Glomerular visceral epithelial cell (primary cell): ENCODE results near the gene ZYX.
"Not testable (repeated sequence)": the region's sequence is repeated elsewhere in the genome, so short reads cannot be mapped to it uniquely, and the experiment has no call there.

ENCODE experiments used
- DNase-seq: peaks from one replicate; pipeline ENCODE4 v3.0.0-alpha.2; 2016; ENCODE audit errors: extremely low spot score

The ZYX gene

DNA sequence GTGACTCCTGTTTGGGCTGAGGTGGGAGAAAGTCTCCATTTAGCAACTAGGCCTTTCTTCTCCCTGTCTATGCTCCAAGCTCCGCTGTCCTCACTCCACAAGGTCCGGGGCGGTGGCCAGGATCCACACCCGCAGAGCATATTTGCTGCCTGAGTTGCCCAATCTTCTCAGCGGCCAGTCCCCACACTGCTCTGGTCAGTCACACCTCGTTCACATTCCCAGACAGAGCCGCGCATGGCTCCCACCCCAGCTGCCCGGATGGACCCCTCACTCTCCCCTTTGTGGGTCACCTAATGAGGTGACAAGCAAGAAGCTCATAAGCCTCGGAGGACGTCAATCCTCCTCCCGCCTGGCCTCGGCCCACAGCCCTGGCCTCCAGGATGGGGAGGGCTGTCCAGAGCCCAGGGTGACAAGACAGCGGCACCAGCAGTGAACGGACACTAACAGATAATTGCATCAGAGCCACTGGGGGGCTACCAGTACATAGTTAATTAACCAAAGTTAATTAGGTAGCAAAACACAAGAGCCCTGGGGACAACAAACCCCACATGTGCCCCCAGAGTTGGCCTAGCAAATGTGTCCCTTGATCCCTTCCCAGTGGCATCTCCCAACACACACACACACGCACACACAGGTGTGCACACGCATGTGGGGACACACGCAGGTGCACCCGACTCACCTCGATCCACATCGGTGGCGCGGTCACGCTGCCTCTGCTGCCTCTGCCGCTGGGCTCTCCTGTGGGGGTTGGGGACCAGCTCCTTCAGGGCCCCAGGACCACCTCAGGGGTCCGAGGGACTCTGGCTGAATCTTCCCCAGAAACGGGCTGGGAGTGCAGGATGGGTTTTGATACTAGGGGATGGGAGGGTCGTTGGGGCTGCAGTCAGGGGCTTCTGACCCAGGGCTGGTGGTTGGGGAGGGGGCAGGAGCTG lies 15.7 kb downstream of the ZYX start:
- no peak for DNase-seq

- no peak for DNase-seq
Measured at GRCh38 chr7:143397710-143398530, 16.8 kb downstream of the ZYX start.

DNA sequence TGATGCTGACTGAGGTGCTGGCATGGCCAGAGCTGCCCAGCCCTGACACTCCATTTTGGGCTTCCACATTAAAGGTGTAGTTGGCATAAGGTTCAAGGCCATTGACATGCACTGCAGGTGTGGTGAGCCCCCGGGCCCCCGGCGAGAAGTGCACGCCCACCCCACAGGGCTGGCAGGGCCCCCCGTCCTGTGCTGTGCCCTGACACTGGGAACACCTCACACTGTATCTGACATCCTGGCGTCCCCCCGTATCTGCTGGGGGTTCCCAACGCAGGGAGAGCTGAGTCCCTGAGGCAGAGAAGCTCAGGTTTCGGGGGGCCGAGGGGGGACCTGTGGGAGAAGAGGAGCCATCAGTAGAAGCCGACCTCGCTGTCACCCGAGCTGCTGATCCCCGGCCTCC lies 17.5 kb downstream of the ZYX start:
- DNase-seq: no peak

DNA sequence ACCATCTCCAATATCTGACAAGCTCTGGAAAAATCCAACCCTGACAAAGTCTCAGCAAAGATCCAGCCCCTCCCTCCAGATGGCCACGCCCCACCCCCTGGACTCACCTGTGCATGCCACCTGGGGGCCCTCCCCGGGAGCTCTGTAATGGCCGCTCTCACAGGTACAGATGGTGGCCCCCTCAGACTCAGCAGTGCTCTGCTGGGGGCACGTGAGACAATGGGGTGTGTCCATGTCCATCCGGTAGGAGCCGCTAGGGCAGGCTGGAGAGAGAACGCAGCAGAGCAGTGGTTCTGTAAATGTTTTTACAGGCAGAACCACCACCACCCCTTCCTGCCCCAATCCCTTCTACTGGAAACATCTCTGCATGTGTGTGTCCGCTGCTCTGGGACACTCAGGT lies 18.0 kb downstream of the ZYX start:
- DNase-seq: no peak

GRCh38 chr7:143399642-143400041 lies 18.5 kb downstream of the ZYX start:
- DNase-seq: no peak

DNA sequence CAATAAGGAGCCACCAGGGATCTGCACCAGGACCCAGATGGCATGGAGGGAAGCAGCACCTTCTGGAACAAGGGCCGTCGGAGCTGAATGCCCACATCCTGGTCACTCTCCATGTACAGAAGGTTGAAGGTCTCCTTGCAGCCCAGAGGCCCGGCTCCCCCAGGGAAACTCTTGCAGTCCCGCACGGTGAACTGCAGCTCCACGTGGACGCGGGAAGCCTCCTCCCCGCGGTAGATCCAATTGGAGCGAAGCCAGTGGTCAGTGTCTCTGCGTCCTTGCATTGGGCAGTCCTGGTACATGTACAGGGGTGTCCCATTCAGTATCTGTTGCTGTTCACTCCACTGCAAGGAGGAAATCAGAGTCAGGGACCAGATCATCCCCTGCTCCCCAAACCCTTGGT lies 20.1 kb downstream of the ZYX start:
- no peak for DNase-seq

DNA sequence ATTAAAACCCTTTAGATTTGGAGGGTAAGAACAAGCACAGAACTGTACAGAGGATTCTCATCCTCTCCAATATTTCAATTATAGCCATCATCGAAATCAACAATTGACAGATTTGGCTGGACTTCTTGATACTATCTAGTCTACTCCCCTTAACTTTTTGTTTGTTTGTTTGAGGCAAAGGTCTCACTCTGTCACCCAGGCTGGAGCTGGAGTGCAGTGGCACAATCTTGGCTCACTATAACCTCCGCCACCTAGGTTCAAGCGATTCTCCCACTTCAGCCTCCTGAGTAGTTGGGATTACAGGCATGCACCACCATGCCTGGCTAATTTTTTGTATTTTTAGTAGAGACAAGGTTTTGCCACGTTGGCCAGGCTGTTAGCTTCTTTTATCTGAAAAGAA lies 21.1 kb downstream of the ZYX start:
- DNase-seq: not testable (repeated sequence)

DNA sequence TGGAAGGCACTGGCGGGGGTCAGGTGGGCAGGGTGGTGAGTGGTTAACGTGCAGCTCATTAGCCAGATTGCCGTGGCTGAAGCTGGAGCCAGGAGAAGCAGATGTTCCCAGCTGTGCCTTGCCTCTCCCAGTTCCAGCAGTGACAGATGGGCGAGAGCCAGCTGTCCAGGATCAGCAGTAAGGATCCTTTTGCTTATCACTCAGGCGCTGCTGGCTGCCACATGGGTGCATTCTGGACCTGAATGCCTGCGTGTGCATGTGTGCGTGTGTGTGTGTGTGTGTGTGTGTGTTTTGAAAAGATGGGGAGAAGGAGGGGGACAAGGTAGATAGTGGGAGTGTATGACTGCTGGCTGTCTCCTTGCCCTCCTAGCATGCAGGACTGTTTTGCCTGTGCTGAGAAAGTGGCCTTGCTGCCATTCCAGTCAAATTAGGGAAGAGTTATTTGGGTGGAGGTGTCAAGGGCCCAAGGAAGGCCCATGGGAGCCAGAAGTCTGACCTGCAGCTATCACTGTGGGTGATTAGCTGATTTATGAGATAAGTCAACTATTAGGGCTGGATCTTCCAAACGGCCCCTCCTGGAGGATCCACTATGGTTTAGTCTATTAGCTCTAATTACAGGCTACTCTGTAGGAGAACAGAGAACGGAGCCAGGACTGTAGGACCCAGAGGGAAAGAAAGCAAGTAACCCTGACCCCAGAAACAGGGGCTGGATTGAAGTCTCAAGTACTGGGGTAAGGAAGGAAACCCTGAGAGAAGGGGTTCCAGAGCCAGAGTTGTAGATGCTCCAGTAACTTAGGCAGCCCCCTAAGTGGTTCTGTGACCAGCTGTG lies 24.2 kb downstream of the ZYX start:
- DNase-seq: no peak

GRCh38 chr7:143406002-143406357 lies 24.8 kb downstream of the ZYX start:
- no peak for DNase-seq

GRCh38 chr7:143407287-143408251 lies 26.4 kb downstream of the ZYX start:
- no peak for DNase-seq

- DNase-seq: no peak
Measured at GRCh38 chr7:143408252-143408685, 27.1 kb downstream of the ZYX start.

DNA sequence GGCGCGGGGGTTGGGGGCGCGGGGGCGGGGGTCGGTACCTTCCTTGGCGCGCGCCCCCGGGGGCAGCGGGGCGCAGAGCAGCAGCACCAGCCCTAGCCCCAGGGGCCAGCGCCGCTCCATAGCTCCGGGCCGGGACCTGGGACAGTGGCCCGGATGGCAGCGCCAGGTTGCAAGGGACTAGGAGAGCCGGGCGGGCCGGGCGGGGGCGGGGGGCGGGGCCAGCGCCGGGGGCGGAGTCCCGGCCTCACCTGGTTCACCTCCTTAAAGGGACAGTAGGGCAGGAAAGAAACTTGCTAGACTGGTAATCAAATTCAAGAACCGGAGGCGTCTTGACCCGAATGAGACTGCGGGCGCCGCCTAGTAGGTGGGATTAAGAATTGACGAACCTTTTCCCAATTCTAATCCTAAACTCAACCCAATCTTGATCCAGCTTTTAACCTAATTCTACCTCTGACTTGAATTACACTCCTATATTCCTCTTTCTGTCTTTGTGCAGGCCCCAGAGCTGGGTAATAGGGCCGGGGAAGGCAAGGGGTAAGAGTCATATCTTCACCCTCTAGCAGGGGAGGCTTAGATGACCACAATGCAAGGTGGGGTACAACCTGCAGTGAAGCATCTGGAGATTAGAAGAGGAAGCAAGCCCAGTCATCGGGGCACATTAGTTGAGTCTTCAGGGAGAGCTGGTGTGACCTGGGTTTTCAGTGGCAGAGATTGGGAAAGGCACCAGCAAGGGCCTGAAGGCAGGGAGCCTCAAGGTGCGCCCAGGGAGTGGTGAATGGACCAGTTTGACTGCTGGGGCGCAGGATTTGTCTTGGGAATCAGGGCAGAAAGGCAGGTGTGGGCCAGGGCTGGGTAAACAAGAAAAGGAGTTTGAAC lies 27.8 kb downstream of the ZYX start, which contains the start of gene EPHA1:
TSS of gene EPHA1 (minus strand) at position 171 of the 876 bp plus-strand sequence. CDS start at position 120, 51 bp downstream.
- DNase-seq: no peak

GRCh38 chr7:143410521-143411004 lies 29.4 kb downstream of the ZYX start:
- no peak for DNase-seq

DNA sequence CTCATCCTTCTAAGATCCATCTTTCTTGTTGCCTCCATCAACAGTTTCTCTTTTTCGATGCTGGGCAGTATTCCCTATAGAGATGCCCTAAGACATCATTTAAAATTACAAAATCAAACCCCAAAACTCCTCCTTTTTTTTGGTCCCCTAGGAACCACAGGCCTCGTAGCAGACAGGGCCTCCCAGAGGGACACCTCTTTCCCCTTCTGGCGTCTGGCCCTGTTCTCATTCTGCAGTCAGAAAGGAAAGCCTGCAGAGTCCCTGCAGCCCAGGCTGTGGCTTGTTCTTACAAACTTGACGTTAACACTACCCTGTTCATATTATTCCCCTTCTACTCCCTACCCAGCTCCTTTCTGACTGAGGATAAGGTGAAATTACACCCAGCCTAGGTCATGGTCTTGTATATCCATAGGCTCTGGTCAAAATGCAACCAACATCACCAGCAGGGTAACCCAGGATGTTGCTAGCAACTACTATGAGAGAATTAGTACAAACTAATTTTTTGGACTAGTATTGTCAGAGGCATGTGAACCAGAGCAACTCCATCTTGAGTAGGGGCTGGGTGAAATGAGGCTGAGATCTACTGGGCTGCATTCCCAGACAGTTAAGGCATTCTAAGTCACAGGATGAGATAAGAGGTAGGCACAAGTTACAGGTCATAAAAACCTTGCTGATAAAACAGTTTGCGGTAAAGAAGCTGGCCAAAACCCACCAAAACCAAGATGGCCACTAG lies 31.0 kb downstream of the ZYX start:
- DNase-seq: no peak

GRCh38 chr7:143413123-143413522 lies 32.0 kb downstream of the ZYX start:
- DNase-seq: no peak

GRCh38 chr7:143415209-143415608 lies 34.1 kb downstream of the ZYX start:
- DNase-seq: not testable (repeated sequence)

GRCh38 chr7:143415742-143416397 lies 34.7 kb downstream of the ZYX start:
- no peak for DNase-seq

GRCh38 chr7:143416565-143417149 lies 35.5 kb downstream of the ZYX start:
- DNase-seq: peak; percentile 45
